Activated T-cell treated with anti-CD3 and anti-CD28 coated beads for 4 hours (primary cell): Measurements from ENCODE around the gene VPS41.

Experiments
- DNase-seq: peaks from one replicate; pipeline ENCODE4 v3.0.0-alpha.2; 2020

VPS41 gene

DNA sequence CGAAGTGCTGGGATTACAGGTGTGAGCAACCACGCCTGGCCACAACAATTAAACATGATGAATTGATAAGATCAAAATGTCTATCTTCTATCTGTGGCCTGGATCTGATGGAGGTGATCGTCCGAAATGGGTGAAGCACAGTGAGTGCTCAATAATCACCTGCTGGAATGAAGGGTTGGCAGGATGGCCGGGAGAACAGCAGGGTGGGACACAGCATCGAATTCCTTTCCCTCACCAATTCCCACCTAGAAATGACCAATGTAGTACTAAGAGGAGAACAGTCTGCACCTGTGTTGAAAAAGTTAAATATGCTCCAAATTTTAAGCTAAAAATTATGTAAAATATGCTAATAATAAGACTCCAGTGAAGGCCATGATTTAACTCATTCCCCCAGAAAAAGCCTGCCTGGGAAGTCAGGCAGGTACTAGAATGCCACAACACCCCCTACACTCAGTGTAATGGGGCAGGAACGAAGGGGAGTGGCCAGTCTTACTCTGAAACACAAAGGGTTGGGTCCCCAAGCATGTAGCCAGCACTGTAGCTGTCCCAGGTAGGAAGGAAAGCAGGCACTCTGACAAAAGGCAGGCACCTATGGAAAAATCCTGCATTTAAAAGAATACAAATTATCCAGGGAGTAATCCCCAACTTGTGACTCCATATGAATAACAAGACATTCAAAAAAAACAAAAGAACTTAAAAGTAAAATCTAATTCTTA, 110.3 kb downstream of the VPS41 start:
- DNase-seq, result no peak

DNA sequence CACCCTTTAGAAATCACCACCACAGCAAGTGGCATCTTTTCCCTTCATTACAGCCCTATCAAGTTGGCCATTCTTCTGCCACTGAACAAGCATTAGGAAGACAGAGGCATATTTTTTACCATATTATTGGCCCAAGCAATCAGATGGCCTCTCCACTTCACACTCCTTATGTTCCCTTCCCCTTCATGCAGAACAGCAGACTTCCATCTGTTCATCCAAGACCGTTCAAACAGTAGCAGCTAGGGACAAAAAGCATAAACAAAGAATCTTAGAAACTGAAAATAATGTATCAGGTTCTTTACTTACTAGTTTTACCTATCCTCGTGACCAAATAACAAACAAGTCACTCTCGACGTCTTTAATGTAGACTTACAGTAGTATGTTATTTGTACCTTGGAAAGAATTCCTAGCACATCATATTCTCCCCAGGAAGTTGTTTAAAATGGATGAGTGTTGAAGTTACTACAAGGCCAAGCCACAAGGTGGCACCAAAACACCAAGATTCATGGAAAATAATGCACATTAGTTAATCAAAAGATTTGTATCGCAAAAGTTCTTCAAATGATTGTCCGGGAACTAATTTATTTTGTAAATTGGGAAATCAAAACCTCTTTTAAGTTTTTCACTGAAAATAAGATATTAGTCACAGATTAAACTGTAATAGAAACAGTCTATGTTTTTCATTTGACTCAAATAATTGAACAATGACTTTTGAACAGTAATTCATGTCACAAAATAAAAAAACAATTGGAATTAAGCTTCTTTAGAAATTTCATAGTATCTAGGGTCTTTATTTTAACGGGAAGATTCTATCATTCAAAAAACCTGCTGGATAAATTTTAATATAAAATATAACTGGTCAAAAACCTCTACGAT, 112.1 kb downstream of the VPS41 start:
- peak; percentile 28 for DNase-seq

DNA sequence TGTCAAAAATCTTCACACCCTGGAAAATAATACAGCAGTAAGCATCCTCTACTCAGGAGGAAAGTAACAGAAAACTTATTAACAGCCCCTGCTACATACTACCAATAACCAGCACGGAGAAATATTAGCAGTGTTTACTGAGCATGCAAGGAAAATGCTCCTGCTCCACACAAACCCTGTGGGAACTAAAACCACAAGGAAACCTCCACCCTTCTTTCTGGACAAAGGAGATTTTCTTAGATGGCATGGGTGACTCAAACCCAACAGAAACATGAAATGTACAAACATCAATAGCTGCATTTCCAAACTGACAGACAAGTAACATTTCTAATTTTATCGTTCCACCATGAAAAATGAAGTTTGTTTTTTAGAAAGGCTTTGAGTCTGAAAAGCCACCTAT, 113.4 kb downstream of the VPS41 start:
- no peak for DNase-seq

DNA sequence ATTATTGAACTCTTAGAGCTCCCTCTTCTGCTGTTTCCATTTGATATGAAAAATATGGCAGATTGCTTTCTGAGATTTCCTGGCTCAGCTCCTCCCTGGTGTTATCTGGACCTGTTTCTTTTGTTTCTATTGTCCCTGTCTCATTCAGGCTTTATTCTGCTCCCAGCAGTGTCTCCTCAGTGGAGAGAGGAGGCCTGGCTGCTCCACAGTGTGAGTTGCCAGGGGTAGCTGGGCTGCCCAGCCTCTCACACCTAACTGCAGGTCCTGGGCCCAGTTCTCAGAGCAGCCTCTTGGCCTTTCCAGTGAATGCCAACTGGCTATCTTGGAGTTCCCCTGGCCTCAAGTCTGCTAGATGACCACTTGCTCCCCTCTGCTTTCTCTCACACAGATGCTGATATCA, 127.0 kb downstream of the VPS41 start:
- no peak for DNase-seq

DNA sequence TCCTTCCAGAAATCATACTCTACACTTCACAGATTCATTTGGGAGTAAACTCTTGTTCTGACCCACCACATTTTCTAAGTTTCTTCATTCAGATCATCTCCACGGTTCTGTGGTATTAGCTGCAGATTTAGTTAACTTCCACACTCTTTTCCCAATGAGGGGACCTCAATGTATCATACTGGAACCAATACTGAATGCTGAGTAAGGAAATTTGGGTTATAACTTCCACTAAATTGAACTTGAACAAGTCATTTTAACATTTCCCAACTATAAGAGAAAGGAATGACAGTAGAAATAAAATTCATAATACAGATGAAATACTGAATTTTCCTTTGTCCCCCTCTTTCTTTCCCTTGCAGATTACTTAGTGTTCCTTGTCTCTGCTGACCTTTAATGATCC, 131.4 kb downstream of the VPS41 start:
- no peak for DNase-seq

DNA sequence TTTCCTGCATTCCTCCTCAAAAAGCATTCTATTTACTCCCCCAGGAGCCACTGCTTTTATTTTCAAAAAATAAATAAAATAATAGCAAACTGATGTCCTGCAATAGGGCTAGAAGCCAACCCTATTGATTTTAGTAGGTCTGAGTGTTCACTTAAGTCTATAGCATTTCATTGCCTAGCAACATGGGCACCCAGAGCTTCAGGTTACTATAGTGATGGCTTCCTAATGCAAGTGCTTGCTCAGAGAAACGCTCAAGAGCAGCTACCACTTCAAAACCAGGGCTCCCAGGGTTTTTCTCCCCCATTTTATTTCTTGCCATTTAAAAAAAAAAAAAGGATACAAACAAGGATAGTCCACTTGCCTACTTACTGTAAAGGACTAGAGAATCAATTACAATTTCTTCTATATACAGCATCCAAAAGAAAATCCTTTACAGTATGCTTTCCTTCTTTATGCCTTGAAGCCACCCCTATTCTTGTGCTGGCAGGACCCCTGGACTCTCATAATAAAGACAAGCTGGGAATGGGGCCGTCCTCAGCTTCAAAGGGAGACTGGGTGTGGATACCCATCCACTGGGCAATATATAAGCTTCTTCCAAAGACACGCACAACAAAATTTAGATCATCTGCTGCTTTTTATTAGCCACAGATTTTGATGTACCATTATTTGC, 133.3 kb downstream of the VPS41 start:
- no peak for DNase-seq

DNA sequence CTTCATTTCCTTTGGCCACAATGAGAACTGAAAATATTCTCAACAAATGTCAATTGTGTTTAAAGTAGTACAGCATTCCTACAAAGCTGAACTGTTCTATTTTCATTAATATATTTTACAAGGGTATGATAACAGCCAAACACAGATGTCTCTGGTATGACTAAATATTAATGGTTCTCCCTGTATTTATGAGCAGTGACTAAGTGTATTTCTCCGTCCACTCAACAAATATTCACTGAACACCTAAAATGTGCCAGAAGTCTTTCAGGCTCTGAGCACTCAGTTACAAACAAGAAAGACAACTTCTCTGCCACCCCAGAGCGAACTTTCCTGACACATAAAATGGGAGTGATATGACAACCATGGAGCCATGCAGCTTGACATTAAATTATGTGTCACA, 135.6 kb downstream of the VPS41 start:
- DNase-seq, result no peak

DNA sequence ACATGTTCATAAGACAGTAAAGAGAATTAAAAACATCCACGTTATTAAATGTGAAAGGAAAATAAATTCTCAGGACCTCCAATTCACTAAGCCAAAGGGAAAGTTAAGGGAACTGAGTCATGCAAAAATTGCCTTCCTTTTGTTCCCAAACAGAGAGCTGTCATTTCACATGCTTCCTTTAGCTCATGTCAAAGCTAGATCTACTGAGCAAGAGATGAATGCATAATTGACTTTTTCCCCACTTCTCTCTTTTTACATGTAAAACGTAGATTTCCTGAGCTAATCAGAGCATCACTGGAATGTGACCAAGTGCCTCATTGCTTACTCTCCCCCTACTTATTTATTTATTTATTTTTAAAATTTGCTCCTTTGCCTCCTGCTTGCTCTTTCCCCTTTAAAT, 148.8 kb downstream of the VPS41 start:
- DNase-seq, result no peak

DNA sequence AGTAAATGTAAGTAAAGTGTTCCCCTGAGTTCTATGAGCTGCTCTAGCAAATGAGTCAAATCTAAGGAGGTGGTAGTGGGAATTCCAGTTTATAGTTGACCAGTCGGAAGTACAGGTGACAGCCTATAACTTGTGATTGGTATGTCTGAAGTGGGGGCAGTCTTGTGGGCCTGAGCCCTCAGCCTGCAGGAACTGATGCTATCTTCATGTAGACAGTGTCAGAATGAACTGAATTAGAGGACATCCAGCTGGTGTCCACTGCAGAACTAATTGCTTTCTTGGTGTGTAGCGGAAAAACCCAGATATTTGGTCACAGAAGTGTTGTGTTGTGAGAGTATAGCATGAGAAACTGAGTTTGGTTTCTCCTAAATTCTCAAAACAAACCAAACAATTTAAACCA, 150.0 kb downstream of the VPS41 start:
- DNase-seq, result no peak

DNA sequence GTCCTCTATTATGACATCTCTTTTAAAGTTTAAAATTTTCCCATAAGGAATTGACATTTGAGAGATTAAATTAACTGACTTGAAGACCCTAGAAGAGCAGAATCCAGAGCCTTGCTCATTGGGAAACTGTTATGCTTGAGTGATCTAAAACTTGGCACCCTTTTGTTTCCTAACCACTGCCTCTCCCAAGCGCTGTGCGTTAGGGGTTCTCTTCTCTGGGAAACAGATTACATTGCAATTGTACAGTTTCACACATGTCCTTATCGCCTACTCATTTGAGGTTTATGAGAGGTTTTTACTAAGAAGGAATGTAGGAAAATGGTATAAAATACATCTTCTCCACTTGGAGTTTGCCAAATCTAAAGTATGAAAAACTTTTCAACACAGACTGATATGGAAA, 151.1 kb downstream of the VPS41 start:
- DNase-seq, result no peak

DNA sequence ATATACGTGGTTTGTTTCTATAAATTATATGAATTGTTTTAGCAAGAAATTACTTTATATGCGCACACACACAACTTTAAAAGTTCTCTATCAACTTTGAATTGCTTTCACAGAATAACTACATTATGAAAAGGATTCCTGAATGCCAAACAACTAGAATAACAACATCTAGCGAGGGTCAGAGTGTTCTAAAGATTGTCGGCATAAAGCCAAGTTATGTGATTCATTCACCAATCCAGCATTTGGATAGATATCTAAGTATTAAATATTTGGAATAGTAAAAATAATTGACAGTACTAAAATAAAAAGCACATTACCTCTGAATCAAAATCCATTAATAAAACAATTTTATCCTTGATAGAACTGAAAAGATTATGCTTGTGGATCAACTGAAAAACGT, 152.5 kb downstream of the VPS41 start:
- DNase-seq, result no peak

DNA sequence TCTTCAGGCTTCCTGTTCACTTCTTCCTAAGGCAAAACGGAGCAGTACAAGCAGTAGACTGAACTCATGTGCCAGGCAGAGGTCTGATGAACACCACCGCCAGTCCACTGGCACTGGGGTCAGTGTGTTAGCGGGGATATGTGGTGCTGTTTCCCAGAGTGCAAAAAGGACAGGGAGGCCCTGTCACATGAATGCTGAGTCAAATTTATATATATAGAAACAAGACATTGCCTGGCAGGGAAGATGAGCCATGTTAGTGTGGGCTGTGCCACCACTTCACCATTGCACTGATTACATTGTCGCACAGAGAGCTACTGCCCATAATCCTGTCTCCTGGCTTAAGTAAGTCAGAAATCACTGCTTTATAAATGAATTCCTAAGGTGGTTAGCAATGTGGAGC, 155.6 kb downstream of the VPS41 start:
- no peak for DNase-seq

DNA sequence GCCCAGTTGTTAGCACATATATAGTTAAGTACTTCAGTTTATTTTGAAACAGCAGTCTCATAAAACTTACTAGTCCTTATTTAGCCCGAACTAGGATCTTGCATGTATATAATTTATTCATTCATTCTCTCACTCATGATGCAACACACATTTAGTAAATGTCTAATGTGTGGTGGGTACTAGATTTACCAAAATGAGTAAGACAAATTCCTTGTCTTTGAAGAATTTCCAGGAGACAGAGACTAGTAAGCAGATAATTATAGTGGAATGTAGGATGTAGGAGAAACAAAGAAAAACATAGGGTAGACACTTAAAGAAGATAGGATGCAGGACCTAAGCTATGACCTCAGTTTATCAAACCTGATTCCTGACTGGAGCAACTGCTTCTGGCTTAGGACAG, 157.6 kb downstream of the VPS41 start:
- no peak for DNase-seq

DNA sequence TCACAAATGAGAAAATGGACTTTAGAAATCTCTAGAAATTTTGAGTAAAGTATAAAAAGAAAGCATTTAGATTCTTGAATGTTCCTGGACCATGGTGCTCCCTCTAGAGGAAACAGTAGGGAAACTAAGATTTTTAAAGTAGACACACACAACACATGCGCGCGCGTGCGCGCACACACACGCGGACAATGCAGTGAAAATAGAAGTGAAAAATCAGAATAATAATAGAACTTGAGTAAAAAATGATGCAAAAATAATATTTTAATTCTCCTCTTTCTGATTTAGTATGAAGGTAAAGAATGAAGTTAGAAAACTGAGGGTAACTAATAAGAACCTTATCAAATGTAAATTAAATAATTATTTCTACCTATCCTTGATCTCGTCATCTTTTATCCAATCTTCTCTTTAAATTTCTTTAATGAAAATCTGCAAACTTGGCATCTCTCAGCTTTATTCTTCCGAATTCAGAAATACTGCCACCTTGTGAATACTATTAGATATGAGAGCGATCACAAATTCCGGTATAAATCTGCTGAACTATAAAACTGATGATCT, 160.9 kb downstream of the VPS41 start:
- DNase-seq, result no peak

DNA sequence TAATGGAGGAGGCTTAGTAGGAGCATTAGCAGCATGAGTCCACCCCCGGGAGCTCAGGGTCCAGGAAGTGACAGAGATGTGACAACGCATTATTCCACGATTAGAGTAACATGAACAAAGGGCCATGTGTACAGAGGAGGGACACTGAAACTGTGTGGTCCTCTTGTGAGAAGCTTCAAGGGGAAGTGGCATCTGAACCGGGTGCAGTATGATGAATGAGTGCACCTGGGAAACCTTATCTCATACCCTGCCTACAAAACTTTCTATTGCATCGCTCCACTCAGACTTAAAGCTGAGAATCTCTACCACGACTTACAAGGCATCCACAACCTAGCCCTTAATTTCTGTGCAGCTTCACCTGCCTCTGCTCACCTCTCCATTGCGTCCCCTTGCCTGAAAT, 162.6 kb downstream of the VPS41 start:
- no peak for DNase-seq

DNA sequence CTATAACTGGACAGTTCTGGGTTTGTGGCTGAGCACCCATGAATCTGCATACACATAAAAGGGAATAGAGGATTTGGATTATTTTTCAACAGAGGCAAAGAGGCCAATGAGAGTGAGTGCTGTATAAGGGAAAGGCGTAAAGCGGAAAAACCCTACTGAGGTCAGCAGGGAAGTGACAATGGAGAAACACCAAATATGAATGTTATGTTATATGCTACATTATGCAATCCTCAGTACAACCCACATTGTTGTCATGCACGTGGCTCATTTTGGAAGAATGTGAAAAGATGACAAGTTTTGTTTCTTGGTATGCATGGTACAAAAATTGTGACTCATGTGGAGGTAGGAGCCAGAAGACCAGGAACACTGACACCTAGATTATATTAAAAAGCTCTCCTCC, 164.2 kb downstream of the VPS41 start:
- DNase-seq, result no peak

DNA sequence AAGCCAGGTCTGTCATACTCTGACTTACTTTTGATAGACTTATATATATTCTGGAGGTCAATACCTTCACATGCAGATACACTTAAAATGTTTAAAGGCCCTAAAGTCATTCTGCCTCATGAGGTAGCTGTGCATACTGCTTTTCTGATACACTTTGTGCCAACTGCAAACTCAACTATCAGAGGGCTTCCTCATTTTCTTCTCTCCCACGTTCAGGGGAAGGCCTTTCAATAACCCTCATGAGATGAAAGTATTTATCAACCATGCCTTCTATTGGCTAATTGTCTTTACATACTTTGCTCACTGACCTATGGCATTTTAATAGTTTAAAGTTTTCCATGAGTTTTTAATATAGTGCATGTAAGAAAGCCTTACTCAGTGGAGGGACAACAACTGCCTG, 165.1 kb downstream of the VPS41 start:
- DNase-seq, result no peak

DNA sequence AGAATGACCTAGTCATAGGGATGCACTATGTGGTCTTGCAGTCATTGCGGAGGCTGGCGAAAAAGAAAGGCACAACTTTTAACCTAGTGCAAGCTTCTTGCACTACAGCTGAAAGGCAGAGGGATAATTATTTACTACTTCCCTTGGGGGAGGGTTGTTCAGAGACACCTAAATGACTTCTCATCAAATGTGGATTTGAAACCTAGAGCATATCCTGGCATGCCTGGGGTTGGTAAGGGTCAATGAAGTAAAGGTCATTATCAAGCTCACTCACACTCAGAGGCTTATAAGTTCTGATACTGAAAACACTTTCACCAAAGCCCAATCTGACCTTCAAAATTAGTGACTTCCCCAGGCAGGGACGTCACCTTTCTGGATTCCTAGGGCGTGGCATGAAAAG, 168.9 kb downstream of the VPS41 start:
- no peak for DNase-seq

DNA sequence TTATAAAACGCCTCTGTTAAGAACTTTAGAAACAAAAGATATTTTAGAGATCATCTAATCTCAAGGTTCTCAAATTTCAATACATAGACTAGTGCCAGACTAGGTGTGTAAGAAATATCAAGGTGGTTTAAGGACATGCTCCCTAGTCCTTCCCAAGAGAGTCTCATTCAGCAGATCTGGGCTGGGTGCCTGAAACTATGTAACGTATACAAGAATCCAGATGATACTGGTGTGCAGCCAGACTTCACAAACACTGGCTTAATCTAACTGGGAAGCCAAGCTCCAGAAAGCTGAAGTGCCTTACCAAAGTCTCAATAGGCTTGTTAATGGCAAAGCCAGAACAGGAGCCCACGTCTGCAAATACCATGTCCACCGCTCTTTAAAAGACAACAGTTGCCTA, 172.9 kb downstream of the VPS41 start:
- no peak for DNase-seq

DNA sequence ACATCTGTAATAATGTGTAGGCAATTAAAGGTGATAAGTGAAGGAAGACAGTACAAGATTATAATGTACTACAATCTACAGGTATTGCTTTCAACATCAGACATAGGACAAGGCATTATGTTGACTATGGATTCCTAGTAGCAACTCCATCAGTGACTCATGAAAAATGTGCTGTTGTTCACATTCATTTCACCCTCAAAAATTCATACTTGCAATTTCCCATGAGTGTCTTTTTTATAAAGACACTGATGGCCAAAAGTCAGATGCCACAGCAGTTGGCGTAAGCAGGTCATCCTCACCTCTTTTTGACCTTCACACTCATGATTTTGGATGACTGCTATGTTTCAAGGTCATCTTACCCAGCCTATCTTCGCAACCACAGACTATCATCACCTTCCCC, 177.8 kb downstream of the VPS41 start:
- DNase-seq, result no peak

DNA sequence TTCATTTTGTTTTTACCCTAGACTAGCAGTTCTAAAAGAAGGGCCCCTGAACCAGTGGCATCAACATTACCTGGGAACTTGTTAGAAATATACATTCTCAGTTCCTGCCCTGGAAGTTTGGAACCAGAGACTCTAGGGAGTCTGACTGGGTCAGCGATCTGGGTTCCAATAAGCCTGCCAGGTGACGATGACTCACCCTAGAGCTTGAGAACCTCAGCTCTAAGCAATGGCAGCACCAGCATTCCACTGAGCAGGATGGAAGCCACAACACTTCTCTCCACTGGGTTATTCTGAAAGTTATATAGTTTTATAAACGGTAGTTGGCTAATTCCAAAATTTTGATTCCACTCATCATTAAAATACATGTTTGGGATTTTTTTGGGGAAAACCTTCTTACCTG, 180.8 kb downstream of the VPS41 start:
- no peak for DNase-seq

DNA sequence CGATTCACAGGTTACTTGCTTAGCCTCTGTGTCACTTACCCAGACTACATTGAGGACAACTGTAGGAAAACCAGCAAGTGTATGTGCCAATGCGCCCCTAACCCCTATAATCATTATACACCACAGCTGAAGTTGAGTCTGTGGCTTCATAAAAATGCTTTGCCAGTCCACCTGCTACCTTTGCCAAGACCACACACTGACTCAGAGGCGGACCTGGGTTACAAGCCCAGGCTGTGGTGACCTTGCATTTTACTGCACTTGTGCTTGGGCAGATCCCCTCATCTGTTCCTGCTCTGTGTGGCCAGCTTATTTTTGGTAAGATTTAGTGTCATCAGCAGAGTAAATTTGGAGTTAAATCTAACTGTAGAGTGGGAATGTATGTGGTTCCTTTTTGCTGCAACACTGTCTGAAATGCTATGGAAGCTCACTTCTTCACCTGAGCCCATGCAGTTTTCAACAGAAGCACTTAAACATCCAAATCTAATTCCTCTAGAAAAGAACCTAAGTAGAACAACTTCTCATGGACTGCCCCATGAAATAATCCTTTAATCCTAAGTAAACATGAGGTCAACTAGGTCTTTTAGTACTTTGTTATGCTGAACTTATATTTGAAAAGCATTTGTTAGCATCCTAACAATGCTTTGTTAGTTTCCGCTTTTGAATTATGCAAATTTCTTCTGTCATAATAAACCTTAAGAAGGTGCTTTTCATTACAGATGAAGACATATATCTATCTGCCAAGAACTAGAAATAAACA, 181.6 kb downstream of the VPS41 start:
- DNase-seq, result no peak

DNA sequence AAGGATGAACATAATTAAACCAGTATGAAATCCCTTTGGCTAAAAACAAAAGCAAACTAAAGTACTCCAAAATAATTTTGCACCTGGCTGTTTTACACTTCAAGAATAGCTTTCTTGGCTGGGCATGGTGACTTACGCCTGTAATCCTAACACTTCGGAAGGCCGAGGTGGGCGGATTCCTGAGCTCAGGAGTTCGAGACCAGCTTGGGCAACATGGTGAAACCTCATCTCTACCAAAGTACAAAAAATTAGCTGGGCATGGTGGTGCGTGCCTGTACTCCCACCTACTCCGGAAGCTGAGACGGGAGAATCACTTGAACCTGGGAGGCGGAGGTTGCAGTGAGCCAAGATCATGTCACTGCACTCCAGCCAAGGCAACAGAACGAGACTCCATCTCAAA, 185.7 kb downstream of the VPS41 start:
- DNase-seq, result no peak
